OCI-LY7 (cell line): ENCODE results near the gene APOL6. TPM values are rescaled to one million over a fixed set of nuclear protein-coding genes. Genes with fewer than 3 reads are reported as not detected.
A peak's percentile ranks its signal among the peaks of the same experiment; 100 is the strongest.

Source experiments
- BruUV-seq: library from RNA; stranded (reverse); fragments of 400-500 nt; replicated peaks from 2 replicates; lab custom pipeline; 2021; lab: Mats Ljungman, UMichigan
- CTCF ChIA-PET: fragments of 300-600 bp; sonication (Branson Sonifier 250); formaldehyde crosslinking; loops from one replicate; lab custom pipeline; 2022; ENCODE audit warnings: antibody characterized with exemption; ENCODE audit not compliant: unreplicated experiment; lab: Charles Lee
- POLR2A ChIA-PET: fragments of 300-600 bp; sonication (Branson Sonifier 250); formaldehyde crosslinking; loops from one replicate; lab custom pipeline; 2022; ENCODE audit warnings: antibody characterized with exemption; lab: Charles Lee
- DNase-seq: peaks from one replicate; pipeline ENCODE4 v3.0.0-alpha.2; 2015; ENCODE audit warnings: low spot score
- H2AFZ ChIP-seq: fragments of 200-600 bp; sonication (generic), shearing (Covaris generic); 2 replicates; pipeline ENCODE4 v1.6.1; 2014; ENCODE audit warnings: mild to moderate bottlenecking, antibody characterized with exemption, low read length, moderate library complexity
- H3K27ac ChIP-seq: fragments of 200-600 bp; sonication (generic); 2 replicates; pipeline ENCODE4 v1.5.1; 2014; ENCODE audit warnings: mixed run types, low read depth, mild to moderate bottlenecking, moderate library complexity, low read length, inconsistent platforms; ENCODE audit not compliant: poor library complexity, severe bottlenecking
- H3K36me3 ChIP-seq: fragments of 200-600 bp; sonication (generic); 2 replicates; pipeline ENCODE4 v1.6.1; 2014; ENCODE audit warnings: mild to moderate bottlenecking, antibody characterized with exemption, low read length, moderate library complexity, mixed read lengths; ENCODE audit not compliant: insufficient read depth
- H3K4me1 ChIP-seq: fragments of 200-600 bp; sonication (generic); 2 replicates; pipeline ENCODE4 v1.5.1; 2014; ENCODE audit warnings: mild to moderate bottlenecking, low read length; ENCODE audit not compliant: insufficient read depth, poor library complexity, severe bottlenecking
- H3K4me2 ChIP-seq: fragments of 200-600 bp; sonication (generic); 2 replicates; pipeline ENCODE4 v1.6.1; 2014; ENCODE audit warnings: mild to moderate bottlenecking, low read length
- H3K4me3 ChIP-seq: fragments of 200-600 bp; sonication (generic); 2 replicates; pipeline ENCODE4 v1.5.1; 2014; ENCODE audit warnings: mild to moderate bottlenecking, low read depth, low read length; ENCODE audit not compliant: poor library complexity, severe bottlenecking
- H3K79me2 ChIP-seq: fragments of 200-600 bp; sonication (generic); 2 replicates; pipeline ENCODE4 v1.6.1; 2016; ENCODE audit warnings: low read depth, mild to moderate bottlenecking, low read length, moderate library complexity, mixed read lengths; ENCODE audit not compliant: insufficient read depth
- H3K9me2 ChIP-seq: fragments of 200-600 bp; sonication (generic); 2 replicates; pipeline ENCODE4 v1.6.1; 2016; ENCODE audit warnings: mild to moderate bottlenecking, low read length, mixed read lengths; ENCODE audit not compliant: insufficient read depth
- H3K9me3 ChIP-seq: fragments of 200-600 bp; sonication (generic); 2 replicates; pipeline ENCODE4 v1.6.1; 2014; ENCODE audit warnings: mild to moderate bottlenecking, mixed run types, low read length, mixed read lengths
- H4K20me1 ChIP-seq: fragments of 200-600 bp; sonication (generic); 2 replicates; pipeline ENCODE4 v1.6.1; 2014; ENCODE audit warnings: mild to moderate bottlenecking, antibody characterized with exemption, low read length, moderate library complexity, mixed read lengths; ENCODE audit not compliant: insufficient read depth
- EZH2phosphoT487 ChIP-seq: fragments of 200-600 bp; sonication (generic); IDR thresholded peaks from 2 replicates; pipeline ENCODE4 v1.6.1; 2018; ENCODE audit warnings: low read depth, borderline replicate concordance, mild to moderate bottlenecking, mixed run types, antibody characterized with exemption, low read length, moderate library complexity, mixed read lengths
- intact Hi-C: fragments of 100-400 bp; cut with micrococcal nuclease; formaldehyde crosslinking; loops from one replicate; pipeline ENCODE4 v1.10.0; 2022; ENCODE audit not compliant: unreplicated experiment
- total RNA-seq, 2 experiments: library from RNA; depleted of rRNA in 1 of 2; stranded (reverse); fragments of >200 nt in 1 of 2; shearing (Covaris generic) in 1 of 2; gene quantifications; 2 replicates each; pipeline ENCODE4 v1.2.3, GENCODE V29; 2014 to 2022
- TF ChIP-seq, protein P1 (sequence below): fragments of 200-600 bp; sonication (generic); conservative IDR thresholded peaks from 2 replicates; pipeline ENCODE4 v1.5.1; 2014; ENCODE audit warnings: mild to moderate bottlenecking, antibody characterized with exemption, low read length, moderate library complexity, mixed read lengths

APOL6 gene
- total RNA-seq, 2 experiments from 2014 or later, result 22.0 to 27.8 TPM

DNA sequence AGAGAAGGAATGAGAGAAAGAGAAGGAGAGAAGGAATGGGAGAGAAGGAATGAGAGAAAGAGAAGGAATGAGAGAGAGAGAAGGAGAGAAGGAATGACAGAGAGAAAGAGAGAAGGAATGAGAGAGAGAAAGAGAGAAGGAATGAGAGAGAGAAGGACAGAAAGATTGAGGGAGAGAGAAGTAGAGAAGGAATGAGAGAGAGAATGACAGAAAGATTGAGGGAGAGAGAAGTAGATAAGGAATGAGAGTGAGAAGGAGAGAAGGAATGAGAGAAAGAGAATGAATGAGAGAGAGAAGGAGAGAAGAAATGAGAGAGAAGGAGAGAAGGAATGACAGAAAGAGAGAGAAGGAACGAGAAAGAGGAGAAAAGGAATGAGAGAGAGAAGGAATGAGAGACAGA is 35.3 kb downstream of the APOL6 start:
- peaks cover 24% of the 10 kb centered on the region for H3K4me1 ChIP-seq
- BruUV-seq, result no TSS peak
- intact Hi-C loops, result no loop called here

DNA sequence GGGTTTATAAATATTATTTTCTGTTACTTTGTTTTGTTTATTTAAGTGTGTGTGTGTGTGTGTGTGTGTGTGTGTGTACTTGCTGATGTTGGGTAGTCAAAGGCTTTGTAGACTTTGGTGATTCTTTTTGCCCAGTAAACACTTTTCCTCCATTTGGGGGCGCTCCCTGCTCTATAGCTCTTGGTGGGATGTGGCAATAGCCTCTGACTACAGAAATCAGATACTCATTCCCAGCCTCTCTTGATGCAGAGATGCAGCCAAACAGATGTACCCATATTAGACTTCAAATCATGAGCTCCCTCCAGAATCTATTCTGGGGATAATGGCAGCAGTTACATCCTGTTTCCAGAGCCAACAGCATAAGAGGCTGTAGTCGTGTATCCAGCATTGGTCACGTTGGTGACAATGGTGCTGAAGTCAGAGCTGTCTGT is 36.0 kb downstream of the APOL6 start:
- TF ChIP-seq EZH2phosphoT487, result no peak
- TF ChIP-seq, protein P1, sequence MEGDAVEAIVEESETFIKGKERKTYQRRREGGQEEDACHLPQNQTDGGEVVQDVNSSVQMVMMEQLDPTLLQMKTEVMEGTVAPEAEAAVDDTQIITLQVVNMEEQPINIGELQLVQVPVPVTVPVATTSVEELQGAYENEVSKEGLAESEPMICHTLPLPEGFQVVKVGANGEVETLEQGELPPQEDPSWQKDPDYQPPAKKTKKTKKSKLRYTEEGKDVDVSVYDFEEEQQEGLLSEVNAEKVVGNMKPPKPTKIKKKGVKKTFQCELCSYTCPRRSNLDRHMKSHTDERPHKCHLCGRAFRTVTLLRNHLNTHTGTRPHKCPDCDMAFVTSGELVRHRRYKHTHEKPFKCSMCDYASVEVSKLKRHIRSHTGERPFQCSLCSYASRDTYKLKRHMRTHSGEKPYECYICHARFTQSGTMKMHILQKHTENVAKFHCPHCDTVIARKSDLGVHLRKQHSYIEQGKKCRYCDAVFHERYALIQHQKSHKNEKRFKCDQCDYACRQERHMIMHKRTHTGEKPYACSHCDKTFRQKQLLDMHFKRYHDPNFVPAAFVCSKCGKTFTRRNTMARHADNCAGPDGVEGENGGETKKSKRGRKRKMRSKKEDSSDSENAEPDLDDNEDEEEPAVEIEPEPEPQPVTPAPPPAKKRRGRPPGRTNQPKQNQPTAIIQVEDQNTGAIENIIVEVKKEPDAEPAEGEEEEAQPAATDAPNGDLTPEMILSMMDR, result peak; percentile 61
- no peaks in the 10 kb centered on the region for H4K20me1 ChIP-seq
- H3K4me3 ChIP-seq, result no peak overlapping the region
- peak; percentile 49 for DNase-seq
- POLR2A ChIA-PET, result interaction anchor here (0.6 to 1.4 kb wide), 4 partner anchors 8 to 56 kb away, joined by 3 read pairs; partner anchors contain the start of gene APOL5
- H3K36me3 ChIP-seq, result no peaks in the 10 kb centered on the region; the same call in 1 of the 2 replicates
- no peaks in the 10 kb centered on the region for H3K9me2 ChIP-seq
- peaks cover 27% of the 10 kb centered on the region; the same call in 1 of the 2 replicates for H3K9me3 ChIP-seq
- no peak overlapping the region for H3K27ac ChIP-seq
- peak overlapping the region; percentile 33; the same call in 1 of the 2 replicates for H2AFZ ChIP-seq
- H3K4me2 ChIP-seq, result no peak overlapping the region
- intact Hi-C loops, result no loop called here
- H3K4me1 ChIP-seq, result peaks cover 24% of the 10 kb centered on the region
- CTCF ChIA-PET, result interaction anchor here (0.6 to 1.0 kb wide), 4 partner anchors 24 to 238 kb away, joined by 3 to 4 read pairs (median 4); no protein-coding TSS in a partner anchor
- no peaks in the 10 kb centered on the region for H3K79me2 ChIP-seq
- no TSS peak for BruUV-seq

More for the DNA sequence above, 35.3 kb downstream of the APOL6 start:
- Histone ChIP-seq H2AFZ (no peak overlapping the region), H3K27ac (no peak overlapping the region), H3K9me3 (peaks cover 27% of the 10 kb centered on the region; the same call in 1 of the 2 replicates), H3K36me3 (no peaks in the 10 kb centered on the region; the same call in 1 of the 2 replicates), H3K79me2 (no peaks in the 10 kb centered on the region), H3K4me3 (no peak overlapping the region), H4K20me1 (no peaks in the 10 kb centered on the region), H3K9me2 (no peaks in the 10 kb centered on the region), H3K4me2 (no peak overlapping the region)
- TF ChIP-seq, protein P1, result no peak
- no peak for TF ChIP-seq EZH2phosphoT487
- DNase-seq, result no peak
- ChIA-PET POLR2A (no interaction called here), CTCF (interaction anchor here (0.8 to 1.0 kb wide), 2 partner anchors 44 to 78 kb away, joined by 3 to 4 read pairs; no protein-coding TSS in a partner anchor)

DNA sequence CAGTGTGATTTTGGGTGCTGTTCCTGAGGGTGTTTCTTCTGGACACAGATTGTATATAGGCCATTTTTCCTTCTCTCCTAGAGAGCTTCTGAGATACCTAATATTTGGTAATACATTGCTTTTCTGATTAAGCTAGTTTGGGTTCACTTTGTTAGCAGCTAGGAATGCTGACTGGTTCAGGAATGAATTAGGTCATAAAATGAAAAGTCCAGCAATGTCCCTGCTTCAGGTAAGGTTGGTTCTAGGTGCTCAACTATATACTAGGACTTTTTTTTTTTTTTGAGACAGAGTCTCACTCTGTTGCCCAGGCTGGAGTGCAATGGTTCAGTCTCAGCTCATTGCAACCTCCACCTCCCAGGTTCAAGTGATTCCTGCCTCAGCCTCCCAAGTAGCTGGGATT is 36.5 kb downstream of the APOL6 start:
- intact Hi-C loops, result no loop called here
- ChIA-PET POLR2A (interaction anchor here (0.6 to 1.4 kb wide), 4 partner anchors 8 to 55 kb away, joined by 3 read pairs; partner anchors contain the start of gene APOL5), CTCF (interaction anchor here (0.6 to 1.0 kb wide), 2 partner anchors 24 to 237 kb away, joined by 3 to 4 read pairs; no protein-coding TSS in a partner anchor)

More for the DNA sequence above, 36.5 kb downstream of the APOL6 start:
- TF ChIP-seq, protein P1, result no peak
- no peak for TF ChIP-seq EZH2phosphoT487
- no peak for DNase-seq
- BruUV-seq, result no TSS peak
- Histone ChIP-seq H3K79me2 (no peaks in the 10 kb centered on the region), H2AFZ (peak overlapping the region; percentile 33; the same call in 1 of the 2 replicates), H3K27ac (no peak overlapping the region), H4K20me1 (no peaks in the 10 kb centered on the region), H3K36me3 (no peaks in the 10 kb centered on the region; the same call in 1 of the 2 replicates), H3K9me2 (no peaks in the 10 kb centered on the region), H3K4me2 (no peak overlapping the region), H3K4me1 (peaks cover 24% of the 10 kb centered on the region), H3K9me3 (peaks cover 27% of the 10 kb centered on the region; the same call in 1 of the 2 replicates), H3K4me3 (no peak overlapping the region)
